ENCODE measurements around the gene TMEM229A.

Gene TMEM229A

GRCh38 chr7:123987445-123987844 is 45.4 kb downstream of the TMEM229A start:
- TF ChIP-seq, protein P1, sequence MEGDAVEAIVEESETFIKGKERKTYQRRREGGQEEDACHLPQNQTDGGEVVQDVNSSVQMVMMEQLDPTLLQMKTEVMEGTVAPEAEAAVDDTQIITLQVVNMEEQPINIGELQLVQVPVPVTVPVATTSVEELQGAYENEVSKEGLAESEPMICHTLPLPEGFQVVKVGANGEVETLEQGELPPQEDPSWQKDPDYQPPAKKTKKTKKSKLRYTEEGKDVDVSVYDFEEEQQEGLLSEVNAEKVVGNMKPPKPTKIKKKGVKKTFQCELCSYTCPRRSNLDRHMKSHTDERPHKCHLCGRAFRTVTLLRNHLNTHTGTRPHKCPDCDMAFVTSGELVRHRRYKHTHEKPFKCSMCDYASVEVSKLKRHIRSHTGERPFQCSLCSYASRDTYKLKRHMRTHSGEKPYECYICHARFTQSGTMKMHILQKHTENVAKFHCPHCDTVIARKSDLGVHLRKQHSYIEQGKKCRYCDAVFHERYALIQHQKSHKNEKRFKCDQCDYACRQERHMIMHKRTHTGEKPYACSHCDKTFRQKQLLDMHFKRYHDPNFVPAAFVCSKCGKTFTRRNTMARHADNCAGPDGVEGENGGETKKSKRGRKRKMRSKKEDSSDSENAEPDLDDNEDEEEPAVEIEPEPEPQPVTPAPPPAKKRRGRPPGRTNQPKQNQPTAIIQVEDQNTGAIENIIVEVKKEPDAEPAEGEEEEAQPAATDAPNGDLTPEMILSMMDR (IDR thresholded peaks at IDR 0.05): no peak

All from LNCAP (cell line).